H1 (cell line): Measurements from ENCODE around the gene R3HCC1L. TPM values are rescaled to one million over a fixed set of nuclear protein-coding genes. Genes with fewer than 3 reads are reported as not detected.

Source experiments
- BACH1 ChIP-seq: IDR thresholded peaks from 2 replicates; pipeline ENCODE4 v1.6.1; 2012; ENCODE audit warnings: low read length, improper control_type of control experiment
- KDM4A ChIP-seq: IDR thresholded peaks from one replicate; pipeline ENCODE4 v1.7.1; 2012; ENCODE audit warnings: low read depth, mild to moderate bottlenecking, moderate library complexity, low read length, inconsistent platforms; ENCODE audit not compliant: severe bottlenecking
- POLR2AphosphoS5 ChIP-seq: IDR thresholded peaks from 2 replicates; pipeline ENCODE4 v1.6.1; 2011; ENCODE audit warnings: low read depth, low read length
- SIRT6 ChIP-seq: IDR thresholded peaks from one replicate; pipeline ENCODE4 v1.7.1; 2012; ENCODE audit warnings: low read length, inconsistent platforms
- polyA plus RNA-seq, 7 experiments: library from polyadenylated mRNA; depleted of rRNA in 3 of 7; stranded (reverse) in 5 of 7; unstranded in 2 of 7; fragments of >200 nt in 5 of 7; fragments of 200-250 nt in 2 of 7; gene quantifications; 1 replicate in 5 of 7; 2 replicates in 1 of 7; 4 replicates in 1 of 7; pipeline versions ENCODE4 v1.2.1 to v1.2.3, GENCODE V29; 2011 to 2013; ENCODE audit warnings: missing spikeins in 2 of 7, mixed read lengths in 2 of 7
- total RNA-seq: library from RNA; stranded (reverse); fragmentation: NEBNext Ultra II Directional; extraction: Animal tissue kit (Norgen Biotek cat#: 25700); gene quantifications from 2 replicates; pipeline ENCODE4 v1.2.1, GENCODE V29; 2021

R3HCC1L gene
- total and polyA plus RNA-seq, 2 of the 8 experiments (the other 6 are each of a cell fraction or from before 2014, with no cell fraction given), result 6.9 to 13.9 TPM

DNA sequence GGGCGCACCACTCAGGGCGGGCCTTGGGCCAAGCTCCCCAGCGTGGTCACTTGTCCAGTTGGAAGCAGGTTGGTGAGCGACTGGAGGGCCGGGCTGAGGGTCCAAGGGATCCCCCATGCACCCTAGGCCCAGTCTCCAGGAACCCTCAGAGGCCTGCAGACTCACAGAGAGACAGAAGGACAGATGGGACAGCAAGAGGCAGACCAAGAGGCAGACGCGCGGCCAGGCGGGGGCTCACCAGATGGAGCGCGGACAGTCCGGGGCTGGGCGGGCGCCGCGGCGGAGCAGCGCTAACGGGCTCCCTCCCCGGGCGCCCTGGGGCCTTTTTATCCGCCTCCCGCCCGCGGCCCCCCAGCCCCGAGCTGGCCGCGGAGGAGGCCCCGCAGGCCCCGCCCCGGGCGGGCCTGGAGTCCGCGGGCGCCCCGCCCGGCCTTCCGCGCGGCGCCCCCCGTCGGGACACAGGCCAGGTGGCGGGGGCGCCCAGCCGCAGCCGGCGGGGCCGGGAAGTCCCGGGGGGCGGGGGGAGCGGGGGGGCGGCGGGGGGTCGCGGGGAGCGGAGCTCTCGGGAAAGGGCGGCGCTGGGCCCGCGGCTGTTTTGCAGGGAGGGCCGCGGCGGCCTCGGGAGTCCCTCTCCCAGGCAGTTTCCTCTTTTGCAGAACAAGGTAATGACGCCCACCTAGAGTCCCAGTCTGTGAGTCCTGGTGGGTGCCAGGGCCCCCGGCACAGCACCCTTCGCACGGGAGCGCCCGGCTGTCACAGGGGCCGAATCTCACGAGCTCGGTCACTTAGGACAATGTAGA lies 133.6 kb downstream of the R3HCC1L start, which contains the start of gene LOXL4 (continued):
- no peak for TF ChIP-seq POLR2AphosphoS5
- peak; percentile 22 for TF ChIP-seq KDM4A
- TF ChIP-seq SIRT6, result no peak
- TF ChIP-seq BACH1, result no peak
